DMS 273 (cell line): Measurements from ENCODE around the gene AP3S2.

ENCODE experiments used
- DNase-seq: peaks from one replicate; lab custom pipeline; 2025; ENCODE audit not compliant: unreplicated experiment; lab: John Stamatoyannopoulos, UW

Gene AP3S2

DNA sequence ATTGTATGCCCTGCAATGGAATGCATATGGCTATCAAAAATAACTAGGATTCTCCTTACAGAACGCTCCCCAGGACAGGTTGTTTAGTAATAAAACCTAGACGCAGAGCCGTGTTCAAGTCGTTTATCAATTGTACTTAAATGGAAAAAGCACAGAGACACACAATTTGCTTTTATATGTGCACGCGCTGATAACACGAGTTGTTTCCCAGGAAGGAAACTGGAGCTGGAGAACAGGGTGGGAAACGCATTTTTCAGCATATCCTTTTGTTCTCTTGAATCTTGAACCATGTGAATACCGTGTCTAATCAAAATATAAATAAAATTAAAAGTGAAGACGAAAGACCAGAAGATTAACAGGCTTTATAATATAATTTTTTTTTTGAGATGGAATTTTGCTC, 75.5 kb downstream of the AP3S2 start:
- DNase-seq = no peak

DNA sequence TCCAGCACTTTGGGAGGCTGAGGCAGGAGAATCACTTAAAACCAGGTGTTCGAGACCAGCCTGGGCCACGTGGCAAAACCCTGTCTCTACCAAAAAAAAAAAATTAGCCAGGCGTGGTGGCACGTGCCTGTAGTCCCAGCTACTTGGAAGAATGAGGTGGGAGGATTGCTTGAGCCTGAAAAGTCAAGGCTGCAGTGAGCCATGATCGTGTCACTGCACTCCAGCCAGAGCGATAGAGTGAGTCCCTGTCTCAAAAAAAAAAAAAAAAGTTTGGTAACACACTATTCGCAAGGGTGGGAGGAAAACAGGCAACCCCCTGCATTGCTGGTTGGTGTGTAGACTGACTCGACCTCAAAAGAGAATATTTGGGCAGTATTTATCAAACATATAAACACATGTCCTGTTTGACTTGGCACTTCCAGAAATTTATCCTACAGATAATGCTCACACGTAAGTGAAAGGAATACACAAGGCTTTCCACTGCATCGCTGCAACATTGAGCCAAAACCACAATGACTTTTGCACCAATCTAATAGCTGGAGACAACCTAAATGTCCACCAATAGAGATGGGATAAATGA, 76.0 kb downstream of the AP3S2 start:
- DNase-seq = no peak

DNA sequence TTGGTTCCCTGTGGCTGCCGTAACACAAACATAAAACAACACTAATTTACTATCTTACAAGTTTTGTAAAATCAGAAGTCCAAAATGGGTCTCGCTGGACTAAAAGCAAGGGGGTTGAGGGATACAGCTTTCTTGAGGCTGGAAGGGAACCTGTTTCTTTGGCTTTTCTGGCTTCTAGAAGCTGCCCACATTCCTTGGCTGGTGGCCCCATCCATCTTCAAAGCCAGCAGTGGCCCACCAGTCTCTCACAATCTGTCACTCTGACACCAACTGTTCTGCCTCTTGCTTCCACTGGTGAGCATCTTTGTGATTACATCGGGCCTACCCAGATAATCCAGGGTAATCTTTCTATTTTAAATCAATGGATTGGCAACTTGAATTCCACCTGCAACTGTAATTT, 78.0 kb downstream of the AP3S2 start:
- DNase-seq = no peak

DNA sequence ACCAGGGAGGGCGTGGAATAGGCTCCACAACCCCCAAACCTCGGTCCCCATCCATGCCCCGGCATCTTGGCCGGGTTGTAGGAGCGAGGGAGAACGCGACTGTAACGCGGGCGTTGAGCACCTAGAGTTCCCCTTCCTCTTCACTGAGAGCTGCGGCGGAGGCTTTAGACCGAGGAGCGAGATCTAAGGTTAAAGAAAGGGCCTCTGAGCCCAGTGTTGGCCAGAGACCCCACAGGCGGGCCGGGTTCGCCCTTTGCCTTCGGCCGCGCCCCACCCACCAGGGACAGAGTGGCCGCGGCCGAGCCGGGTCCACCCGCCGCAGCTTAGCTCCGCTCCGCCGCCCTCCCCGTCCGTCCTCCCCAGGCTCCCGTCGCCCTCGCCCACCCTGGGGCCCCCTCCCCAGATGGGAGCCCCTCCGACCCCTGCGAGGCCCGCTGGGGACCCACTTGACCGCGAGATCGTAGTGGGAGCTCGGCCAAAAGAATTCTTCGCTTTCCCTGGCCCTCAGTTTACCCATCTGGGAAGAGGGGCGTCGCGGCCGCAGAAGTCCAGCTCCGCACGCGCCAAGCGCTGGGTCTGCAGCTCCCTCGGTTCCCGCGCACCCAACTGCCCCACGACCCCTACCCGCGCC, 79.6 kb downstream of the AP3S2 start:
- DNase-seq = no peak

DNA sequence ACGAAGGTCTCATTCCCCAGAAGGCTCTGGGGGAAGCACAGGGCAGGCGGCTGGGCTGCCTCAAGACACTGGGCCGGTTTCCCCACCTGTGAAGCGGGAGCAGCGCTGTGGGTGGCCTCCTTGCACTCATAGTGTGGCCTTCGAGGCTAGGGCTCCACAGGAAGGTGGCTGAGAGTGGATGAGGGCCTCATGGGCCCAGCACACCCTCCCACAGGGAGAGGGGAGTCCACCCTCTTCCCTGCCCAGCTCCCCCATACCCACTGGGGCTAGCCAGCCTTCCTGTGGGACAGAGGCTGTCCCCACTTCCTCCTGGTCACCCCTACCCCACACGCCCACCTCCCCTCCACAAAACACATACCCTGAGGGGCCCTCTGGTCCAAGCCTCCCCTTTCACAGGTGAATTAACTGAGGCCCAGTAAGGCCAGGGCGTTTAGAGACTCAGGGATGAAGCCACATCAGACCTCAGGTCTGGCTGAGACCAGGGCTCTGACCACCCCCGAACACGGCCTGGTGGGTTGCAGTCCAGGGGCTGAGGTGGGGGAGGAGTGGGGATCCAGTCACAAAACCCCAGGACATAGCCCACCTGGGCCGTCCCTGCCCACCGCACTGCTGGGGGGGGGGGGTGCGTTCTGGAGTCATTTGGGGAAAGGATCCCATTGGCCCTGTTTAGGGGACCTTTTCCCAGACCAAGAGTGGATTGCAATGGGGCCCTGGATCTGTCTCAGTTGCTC, 80.2 kb downstream of the AP3S2 start:
- DNase-seq = no peak

DNA sequence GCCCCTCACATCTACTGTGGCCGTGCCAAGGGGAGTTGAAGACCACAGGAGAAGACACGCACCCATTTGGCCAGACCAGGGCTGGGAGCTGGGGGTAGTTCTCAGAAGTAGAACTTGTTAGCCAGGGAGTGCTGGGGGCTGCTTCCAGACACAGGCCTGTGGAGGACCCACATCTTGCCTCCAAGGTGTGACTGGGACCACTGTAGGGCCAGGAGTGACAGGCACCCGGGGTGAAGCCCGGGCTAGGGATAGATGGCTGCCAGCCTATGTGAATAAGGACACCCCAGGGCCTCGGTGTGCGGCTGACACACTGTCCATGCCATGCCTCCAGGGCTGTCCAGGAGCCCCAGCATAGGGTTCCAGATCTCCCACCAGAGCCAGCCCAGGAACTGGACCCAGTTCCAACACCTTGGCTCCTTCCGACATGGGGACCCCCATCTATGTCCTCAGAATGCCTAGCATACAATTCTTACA, 80.9 kb downstream of the AP3S2 start:
- DNase-seq = no peak

DNA sequence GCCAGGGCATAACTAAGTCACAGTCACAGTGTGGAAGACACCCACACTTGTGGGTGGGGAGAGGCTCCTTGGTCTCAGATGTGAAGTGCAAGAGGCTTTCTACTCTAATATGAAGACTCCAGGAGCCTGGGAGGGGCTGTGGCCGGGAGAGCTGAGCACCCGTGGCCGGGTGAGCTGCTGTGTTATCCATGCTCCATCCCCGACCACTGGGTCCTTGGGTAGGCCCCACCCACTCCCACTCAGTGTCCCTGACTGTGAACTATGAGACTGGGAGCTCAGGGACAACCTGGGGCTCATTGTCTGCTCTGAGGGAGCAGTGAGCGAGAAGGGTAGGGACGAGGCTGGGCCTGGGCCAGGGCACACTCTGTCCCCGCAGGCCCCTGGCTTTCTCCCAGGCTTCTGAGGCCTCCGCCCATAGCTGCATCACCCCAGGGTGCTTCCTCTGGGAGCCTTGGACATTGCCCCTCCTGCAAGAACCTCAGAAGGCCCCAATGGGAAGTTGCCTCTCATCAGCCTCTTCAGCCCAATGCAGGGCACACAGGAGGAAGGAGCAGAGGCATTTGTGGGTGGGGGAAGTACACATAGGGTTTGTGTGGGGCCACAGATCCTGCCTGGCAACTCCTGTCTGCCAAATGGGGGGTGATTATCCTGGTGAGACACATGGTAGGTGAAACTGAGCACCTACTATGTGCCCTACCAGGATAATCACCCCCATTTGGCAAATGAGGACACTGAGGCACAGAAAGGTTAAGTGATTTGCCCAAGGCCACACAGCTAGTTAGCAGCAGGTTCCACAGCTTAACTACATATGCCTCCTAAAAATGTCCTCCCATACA, 81.6 kb downstream of the AP3S2 start:
- no peak for DNase-seq

DNA sequence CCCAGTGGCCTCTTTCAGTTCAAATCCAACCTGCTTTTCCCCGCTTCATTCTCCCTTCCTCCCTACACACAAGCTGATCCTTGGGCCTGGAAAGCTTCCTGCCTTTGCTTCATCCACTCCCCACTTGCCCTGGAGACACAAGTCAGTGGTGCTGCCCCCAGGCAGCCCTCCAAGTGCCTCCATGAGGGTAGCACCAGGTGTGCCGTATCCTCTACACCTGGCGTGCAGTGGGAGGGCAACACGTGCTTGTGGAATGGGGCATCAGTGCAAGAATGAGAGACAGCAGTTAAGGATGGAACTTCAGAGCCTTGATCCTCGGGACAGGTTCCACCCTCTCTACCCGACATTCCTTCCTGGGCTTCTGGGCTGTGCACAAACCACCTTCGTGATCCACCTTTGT, 83.0 kb downstream of the AP3S2 start:
- DNase-seq = no peak

DNA sequence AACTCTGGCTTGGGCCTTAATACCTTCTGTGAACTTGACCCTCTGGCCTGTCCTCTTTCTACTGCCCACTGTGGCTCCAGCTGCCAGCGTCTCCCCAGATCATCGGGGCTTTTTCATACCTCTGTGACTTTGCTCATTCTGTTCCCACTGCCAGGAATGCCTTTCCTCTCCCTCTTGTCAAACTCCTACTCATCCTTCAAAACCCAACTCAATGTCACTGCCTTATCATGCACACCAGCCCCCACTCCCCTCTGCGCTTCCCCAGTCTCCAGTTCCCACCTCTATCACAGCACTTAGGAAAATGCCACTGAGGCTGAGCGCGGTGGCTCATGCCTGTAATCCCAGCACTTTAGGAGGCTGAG, 84.0 kb downstream of the AP3S2 start:
- DNase-seq = no peak

DNA sequence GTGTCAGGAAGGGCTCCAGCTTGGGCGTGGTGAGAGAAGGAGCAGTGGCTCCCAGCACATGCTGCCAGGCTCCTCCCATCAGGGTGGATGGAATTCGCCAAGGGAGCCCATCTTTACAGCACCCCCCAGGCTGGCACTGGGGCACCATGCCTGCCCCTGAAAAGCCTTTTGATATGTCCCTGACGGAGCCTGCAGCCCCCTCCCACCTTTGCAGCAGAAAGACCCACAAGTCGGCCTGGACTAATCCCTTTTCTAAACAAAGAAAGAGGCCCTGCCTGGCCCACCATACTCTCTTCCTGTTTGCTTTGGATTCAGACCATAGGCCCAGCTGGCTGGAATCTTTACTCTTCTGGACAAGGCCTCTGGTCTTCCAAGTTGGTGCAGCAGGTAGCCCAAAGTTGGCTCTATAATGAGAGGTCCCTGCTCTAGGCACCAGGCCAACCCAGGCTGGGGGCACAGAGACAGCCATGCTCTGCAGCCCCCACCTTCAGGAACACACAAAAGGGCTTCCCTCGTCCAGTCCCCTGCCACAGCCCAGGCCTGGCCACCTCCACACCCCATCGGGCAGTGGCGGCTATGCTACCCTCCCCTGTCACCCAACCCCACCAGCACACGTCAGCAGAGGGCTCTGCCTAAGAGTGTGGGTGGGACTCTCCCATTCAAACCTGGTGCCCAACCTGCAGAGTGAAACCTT, 84.6 kb downstream of the AP3S2 start:
- no peak for DNase-seq

DNA sequence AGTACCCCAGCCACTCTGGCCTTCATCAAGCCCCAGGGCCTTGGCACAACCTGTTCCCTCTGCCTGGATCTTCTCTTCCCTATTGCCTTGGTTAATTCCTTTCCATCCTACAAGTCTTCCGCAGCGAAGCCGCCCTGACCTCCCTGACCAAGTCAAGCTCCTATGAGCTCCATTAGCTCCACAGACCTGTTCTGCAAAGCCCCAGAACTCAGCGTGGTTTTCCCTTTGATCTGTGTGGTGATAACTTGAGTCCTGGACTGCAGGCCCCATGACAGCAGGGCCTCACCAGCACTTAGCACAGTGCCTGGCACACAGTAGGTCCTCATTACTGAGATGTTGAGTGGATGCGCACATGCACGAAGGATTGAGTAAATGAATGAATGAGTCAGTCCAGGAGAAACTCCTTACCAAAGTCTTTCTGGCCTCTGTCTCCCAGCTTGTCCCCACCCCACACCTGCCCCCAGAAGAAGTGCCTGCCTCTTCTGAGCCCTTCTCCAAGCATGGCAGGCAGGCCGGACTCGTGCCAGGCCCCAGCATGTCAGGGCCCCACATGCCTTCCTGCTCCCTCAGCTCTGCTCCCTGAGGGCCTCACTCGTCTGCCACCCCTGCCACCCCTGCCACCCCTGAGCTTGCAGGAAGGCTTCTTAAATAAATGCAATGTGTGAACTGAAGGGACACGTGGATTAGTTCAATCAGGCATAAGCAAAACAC, 85.5 kb downstream of the AP3S2 start:
- no peak for DNase-seq

DNA sequence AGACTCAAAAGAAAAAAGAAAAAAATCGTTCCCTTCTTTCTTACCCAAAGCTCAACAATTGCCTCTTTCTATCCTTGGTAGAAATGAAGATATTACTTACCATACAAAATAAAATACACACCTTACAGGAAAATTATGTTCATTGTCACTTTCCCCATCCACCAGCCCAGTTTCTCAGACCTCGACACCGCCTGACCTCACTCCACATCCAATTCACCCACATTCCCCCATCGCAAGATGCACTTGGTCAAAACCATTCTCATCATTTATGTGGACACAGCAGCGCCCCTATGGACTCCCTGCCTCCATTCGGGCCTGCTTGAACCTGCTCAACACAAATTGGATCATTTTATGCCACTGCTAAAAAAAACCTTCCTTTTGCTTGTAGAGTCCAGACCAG, 86.1 kb downstream of the AP3S2 start:
- DNase-seq = no peak

DNA sequence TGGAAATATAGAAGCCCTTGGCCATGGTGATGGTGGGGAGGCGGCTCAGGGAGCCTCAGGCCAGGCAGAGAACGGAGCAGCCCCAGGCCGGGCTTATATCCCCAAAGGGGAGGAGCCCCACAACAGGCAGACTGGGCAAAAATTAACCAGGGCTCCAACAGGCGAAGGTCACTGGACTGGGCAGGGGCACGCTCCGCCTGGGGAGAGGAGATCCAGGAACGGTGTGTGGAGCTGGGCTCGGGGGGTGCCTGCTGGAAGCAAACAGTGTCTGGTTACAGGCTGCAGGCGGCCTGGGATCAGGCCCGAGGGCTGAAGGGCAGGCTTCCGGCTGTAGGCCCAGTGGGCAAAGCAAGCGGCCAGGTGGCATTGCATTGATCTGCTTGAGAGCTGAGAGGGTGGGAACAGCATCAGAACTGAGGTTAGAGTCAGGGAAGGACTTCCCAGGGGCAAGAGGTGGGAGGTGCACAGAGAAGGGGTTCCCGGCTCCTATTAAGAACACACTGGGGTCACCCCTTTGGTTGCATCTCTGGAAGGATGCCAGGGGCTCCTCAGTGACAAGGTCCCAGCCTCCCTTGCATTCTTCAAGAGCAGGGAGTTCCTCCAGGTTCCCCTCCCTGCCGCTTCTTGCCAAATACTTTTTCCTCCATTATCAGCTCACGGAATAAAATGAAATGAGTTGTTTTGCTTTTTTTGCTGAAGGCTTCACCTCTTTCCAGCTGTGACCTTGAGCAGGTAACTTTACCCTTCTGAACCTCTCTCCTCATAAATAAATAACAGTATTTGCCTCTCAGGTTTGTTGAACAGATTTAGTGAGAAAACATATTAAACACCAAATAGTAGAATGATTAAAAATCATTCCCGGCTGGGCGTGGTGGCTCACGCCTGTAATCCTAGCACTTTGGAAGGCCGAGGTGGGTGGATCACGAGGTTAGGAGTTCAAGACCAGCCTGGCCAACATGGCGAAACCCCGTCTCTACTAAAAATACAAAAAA, 86.9 kb downstream of the AP3S2 start:
- no peak for DNase-seq

DNA sequence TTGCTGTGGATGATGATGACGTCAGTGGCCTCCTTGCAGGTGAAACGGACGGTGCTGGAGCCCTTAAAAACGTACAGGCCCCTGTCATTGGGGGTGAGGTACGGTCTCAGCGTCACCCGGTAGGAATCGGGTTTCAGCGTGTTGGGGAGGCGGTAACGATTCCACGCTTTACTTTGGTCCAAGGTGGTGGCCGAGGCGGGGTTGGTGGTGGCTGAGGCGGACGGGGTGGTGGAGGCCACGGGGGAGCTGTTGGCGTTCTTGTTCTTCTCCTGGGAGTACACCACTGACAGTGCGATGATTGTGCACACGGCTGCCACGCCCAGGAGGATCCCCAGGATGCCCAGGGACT, 87.6 kb downstream of the AP3S2 start:
- no peak for DNase-seq

DNA sequence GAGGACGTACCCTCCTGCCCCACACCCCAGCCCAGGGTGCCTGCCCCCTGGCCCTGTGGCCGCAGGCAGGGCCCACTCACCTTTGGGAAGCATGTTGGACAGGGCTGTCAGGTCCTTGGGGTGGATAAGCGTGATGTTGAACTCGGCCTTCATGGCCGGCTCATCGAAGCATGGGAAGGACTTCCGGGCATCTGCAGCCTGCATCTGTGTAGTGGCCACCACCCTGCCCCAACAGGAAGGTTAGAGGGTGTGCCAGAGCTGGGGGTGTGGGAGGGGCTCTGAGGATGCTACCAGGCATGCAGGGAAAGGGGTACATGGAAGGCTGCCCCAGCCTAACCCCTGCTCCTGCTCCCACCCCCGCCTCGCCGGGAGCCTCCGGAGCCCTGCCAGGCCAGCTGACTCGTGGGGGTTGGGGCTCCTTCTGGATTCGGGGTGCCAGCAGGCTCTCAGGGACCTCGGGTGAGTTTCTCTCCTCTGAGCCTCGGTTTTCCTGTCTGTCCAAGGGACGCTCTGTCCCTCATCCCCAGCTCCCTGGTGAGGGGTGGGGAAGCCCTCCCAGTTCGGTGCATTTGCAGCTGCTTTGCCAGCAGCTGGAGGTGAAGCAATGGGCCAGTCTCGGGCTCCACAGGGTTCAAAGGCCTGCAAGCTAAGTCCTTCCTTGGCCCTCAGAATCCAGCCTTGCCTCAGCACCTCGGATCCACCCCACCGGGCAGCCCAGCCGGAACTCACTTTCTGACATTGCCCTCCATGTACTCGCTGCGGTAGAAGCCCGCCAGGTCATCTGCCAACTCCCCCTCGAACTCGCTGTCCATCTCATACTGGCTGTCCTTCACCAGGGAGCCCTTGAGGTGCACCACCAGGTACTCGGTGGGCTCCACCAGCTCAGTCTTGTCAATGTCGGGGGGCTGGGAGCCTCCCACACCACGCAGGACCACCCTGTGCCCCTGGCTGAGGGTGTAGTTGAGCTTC, 88.3 kb downstream of the AP3S2 start:
- DNase-seq = no peak

DNA sequence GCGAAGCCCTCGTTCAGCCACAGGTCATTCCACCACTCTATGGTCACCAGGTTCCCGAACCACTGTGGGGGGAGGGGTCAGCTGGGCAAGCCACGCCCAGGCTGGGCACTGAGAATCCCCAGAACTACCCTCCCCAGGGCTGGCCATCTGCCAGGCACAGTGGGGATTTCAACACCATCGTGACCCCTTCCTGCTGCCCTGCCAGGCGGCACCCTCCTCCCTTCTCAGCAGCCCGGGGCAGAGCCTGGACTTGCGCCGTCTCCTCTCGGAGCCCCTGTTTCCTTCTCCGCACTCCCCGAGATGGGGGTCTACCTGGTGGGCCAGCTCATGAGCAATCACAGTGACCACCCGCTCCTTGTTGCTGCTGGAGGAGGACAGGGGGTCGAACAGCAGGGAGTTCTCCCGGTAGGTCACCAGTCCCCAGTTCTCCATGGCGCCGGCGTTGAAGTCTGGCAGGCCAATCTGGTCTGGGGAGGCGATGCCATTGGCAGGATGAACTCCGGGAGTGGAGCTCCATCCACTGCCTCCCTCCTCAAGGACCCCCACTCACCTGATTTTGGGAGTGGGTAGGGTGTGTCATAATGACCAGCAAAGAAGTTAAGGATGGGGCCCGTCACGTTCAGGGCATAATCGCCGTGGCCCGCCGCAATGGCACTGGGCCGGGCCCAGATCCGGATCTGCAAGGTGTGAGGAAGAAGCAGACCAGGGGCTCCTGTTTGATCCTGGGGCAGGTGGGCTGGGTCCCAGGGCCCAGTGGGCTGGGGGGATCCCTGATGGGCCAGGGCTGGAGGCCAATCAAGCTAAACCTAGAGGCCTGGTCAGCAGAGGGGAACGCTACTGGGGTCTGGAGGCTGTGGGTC, 89.6 kb downstream of the AP3S2 start:
- DNase-seq = no peak
